Measurements from ENCODE around the gene PGD.

PGD gene

DNA sequence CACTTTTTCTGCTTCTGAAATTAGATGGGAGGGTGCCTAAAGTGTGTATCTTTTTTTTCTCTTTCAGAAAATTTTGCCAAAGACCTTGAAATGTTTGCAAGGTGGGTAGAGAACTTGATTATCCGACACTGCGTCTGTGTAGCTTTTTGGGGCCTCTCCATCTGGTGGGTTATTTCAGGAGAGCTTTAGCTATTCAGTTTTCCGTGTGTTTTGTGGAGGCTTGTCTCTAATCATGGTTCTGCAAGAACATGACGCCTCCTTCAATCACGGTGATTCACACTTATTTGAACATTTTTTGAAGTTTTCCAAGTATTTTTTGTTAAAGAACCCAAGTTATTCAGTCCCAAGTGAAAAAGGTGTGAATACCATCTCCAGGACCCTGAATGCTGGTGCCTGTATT, 35.7 kb downstream of the PGD start:
- DNase-seq (ENCODE audit: low read depth): no peak
- H3K4me3 ChIP-seq (ENCODE audit: control insufficient read depth, low read depth, low read length): no peak overlapping the region
- TF ChIP-seq, protein P1, sequence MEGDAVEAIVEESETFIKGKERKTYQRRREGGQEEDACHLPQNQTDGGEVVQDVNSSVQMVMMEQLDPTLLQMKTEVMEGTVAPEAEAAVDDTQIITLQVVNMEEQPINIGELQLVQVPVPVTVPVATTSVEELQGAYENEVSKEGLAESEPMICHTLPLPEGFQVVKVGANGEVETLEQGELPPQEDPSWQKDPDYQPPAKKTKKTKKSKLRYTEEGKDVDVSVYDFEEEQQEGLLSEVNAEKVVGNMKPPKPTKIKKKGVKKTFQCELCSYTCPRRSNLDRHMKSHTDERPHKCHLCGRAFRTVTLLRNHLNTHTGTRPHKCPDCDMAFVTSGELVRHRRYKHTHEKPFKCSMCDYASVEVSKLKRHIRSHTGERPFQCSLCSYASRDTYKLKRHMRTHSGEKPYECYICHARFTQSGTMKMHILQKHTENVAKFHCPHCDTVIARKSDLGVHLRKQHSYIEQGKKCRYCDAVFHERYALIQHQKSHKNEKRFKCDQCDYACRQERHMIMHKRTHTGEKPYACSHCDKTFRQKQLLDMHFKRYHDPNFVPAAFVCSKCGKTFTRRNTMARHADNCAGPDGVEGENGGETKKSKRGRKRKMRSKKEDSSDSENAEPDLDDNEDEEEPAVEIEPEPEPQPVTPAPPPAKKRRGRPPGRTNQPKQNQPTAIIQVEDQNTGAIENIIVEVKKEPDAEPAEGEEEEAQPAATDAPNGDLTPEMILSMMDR (IDR thresholded peaks at IDR 0.05; ENCODE audit: control insufficient read depth, insufficient read depth, low read depth, low read length, missing control alignments): no peak

DNA sequence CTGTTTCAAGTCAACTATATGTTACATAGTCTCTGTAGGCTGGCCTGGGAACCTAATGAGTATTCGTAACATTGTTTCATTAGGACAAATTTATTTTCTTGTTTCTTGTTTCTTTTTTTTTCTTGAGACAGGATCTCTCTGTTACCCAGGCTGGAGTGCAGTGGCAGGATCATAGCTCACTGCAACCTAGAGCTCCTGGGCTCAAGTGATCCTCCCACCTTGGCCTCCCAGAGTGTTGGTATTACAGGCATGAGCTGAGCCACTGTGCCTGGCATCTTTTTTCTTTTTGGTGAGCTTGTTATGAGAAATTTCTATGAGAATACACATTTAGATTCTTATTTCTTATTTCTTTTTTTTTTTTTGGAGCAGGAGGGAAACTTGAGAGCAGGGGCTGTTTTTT, 38.2 kb downstream of the PGD start:
- TF ChIP-seq, protein P1 (IDR thresholded peaks at IDR 0.05; ENCODE audit: control insufficient read depth, insufficient read depth, low read depth, low read length, missing control alignments): no peak
- DNase-seq (ENCODE audit: low read depth): no peak
- H3K4me3 ChIP-seq (ENCODE audit: control insufficient read depth, low read depth, low read length): no peak overlapping the region

- no peak overlapping the region for H3K4me3 ChIP-seq (ENCODE audit: control insufficient read depth, low read depth, low read length)
- DNase-seq (ENCODE audit: low read depth): no peak
- TF ChIP-seq, protein P1 (IDR thresholded peaks at IDR 0.05; ENCODE audit: control insufficient read depth, insufficient read depth, low read depth, low read length, missing control alignments): no peak
These were observed 39.9 kb downstream of the PGD start for GRCh38 chr1:10438677-10439163.

DNA sequence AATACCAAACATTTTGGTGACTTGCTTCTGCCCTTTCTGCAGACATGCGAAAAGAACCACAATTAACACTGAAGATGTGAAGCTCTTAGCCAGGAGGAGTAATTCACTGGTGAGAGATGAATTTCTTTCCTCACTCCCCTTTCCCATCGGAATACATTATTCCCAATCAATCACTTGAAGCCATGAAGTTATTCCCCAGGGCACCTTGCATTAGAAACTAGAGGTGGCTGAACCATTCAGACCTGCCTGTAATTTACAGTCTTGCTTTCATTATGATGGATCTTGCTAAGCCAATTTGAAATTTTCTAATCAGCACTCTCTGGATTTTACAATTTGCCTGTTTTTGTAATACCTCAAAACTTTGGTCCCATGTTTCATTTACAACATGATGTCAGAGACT, 41.4 kb downstream of the PGD start:
- TF ChIP-seq, protein P1 (IDR thresholded peaks at IDR 0.05; ENCODE audit: control insufficient read depth, insufficient read depth, low read depth, low read length, missing control alignments): no peak
- no peak overlapping the region for H3K4me3 ChIP-seq (ENCODE audit: control insufficient read depth, low read depth, low read length)
- no peak for DNase-seq (ENCODE audit: low read depth)

DNA sequence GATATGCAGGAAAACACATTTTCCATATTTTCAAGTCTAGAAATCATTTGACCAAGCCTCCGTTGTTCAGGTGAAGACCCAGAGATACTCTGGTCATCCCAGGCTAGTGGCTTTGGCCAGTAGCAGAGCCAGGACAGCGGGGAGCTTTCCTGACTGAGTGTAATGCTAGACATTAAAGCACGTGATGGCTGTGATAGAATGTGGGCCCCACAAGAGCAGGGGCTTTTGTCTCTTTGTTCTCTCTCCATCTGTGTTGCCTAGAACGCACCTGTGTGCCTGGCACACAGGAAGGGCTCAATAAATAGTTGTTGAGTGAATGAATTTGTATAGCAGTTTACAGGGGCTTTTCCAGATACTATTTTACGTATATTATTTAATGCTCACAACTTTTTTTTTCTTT, 41.9 kb downstream of the PGD start:
- H3K4me3 ChIP-seq (ENCODE audit: control insufficient read depth, low read depth, low read length): no peak overlapping the region
- TF ChIP-seq, protein P1 (IDR thresholded peaks at IDR 0.05; ENCODE audit: control insufficient read depth, insufficient read depth, low read depth, low read length, missing control alignments): no peak
- no peak for DNase-seq (ENCODE audit: low read depth)

GRCh38 chr1:10444248-10444647, 45.4 kb downstream of the PGD start:
- TF ChIP-seq, protein P1 (IDR thresholded peaks at IDR 0.05; ENCODE audit: control insufficient read depth, insufficient read depth, low read depth, low read length, missing control alignments): no peak
- H3K4me3 ChIP-seq (ENCODE audit: control insufficient read depth, low read depth, low read length): no peak overlapping the region
- no peak for DNase-seq (ENCODE audit: low read depth)
